Endothelial cell of umbilical vein (primary cell): ENCODE results near the gene MRPS27. TPM values are rescaled to one million over a fixed set of nuclear protein-coding genes. Genes with fewer than 3 reads are reported as not detected.

ENCODE experiments used
- BruUV-seq: library from RNA; stranded (reverse); fragments of 400-500 nt; replicated peaks from 2 replicates; lab custom pipeline; 2021; lab: Mats Ljungman, UMichigan
- CTCF ChIA-PET: fragments of 300-600, 350-600 bp; sonication (Branson Sonifier 250); formaldehyde crosslinking; loops from one replicate; lab custom pipeline; 2021; ENCODE audit warnings: antibody characterized with exemption, inconsistent platforms; lab: Charles Lee
- POLR2A ChIA-PET: fragments of 300-600, 350-600 bp; sonication (Branson Sonifier 250); formaldehyde crosslinking; loops from one replicate; lab custom pipeline; 2021; ENCODE audit warnings: antibody characterized with exemption, inconsistent platforms; lab: Charles Lee
- DNase-seq: peaks from one replicate; pipeline ENCODE4 v3.0.0-alpha.2; 2011; ENCODE audit warnings: low read depth, low spot score
- FAIRE-seq: peaks from 2 replicates; lab custom pipeline; 2011; peaks lifted over from hg19 to GRCh38; lab: Jason Lieb, UNC
- H2AFZ ChIP-seq: 2 replicates; pipeline ENCODE4 v1.6.0; 2012; ENCODE audit warnings: low read depth, low read length, control low read depth, inconsistent platforms
- H3K27ac ChIP-seq: 2 replicates; pipeline ENCODE4 v1.5.1; 2011; ENCODE audit warnings: low read depth, mild to moderate bottlenecking, control low read depth, low read length, moderate library complexity; ENCODE audit not compliant: insufficient read depth
- H3K27me3 ChIP-seq, 2 experiments: 2 replicates each; pipeline versions ENCODE4 v1.6.0 to v1.6.1; 2011; ENCODE audit warnings: low read length in 2 of 2, mixed read lengths in 1 of 2; ENCODE audit not compliant: control insufficient read depth in 2 of 2, insufficient read depth in 2 of 2
- H3K36me3 ChIP-seq, 2 experiments: 2 replicates in 1 of 2; 3 replicates in 1 of 2; pipeline ENCODE4 v1.5.1; 2011; ENCODE audit warnings: low read length in 2 of 2, mild to moderate bottlenecking in 1 of 2, moderate library complexity in 1 of 2; ENCODE audit not compliant: control insufficient read depth in 2 of 2, insufficient read depth in 2 of 2; ENCODE audit errors: extremely low read depth in 1 of 2
- H3K4me1 ChIP-seq: 3 replicates; pipeline ENCODE4 v1.5.1; 2011; ENCODE audit warnings: mild to moderate bottlenecking, low read length; ENCODE audit not compliant: control insufficient read depth, insufficient read depth; ENCODE audit errors: extremely low read depth
- H3K4me2 ChIP-seq: 2 replicates; pipeline ENCODE4 v1.6.1; 2011; ENCODE audit warnings: low read length, control low read depth, mixed read lengths; ENCODE audit not compliant: insufficient read depth
- H3K4me3 ChIP-seq, 3 experiments: fragments of 200-600 bp in 1 of 3; sonication (generic), shearing (Covaris generic) in 1 of 3; replicated peaks in 1 of 3; 2 replicates each; pipeline ENCODE4 v1.5.1; 2011 to 2016; ENCODE audit warnings: control low read depth in 3 of 3, low read length in 3 of 3, mild to moderate bottlenecking in 2 of 3, inconsistent platforms in 1 of 3, low read depth in 1 of 3, moderate library complexity in 1 of 3; ENCODE audit not compliant: insufficient read depth in 1 of 3
- H3K79me2 ChIP-seq: 2 replicates; pipeline ENCODE4 v1.6.0; 2012; ENCODE audit warnings: low read length, inconsistent platforms; ENCODE audit not compliant: control insufficient read depth, insufficient read depth
- H3K9ac ChIP-seq: replicated peaks from 2 replicates; pipeline ENCODE3; 2011; ENCODE audit warnings: low read length, control low read depth; ENCODE audit not compliant: insufficient read depth; ENCODE audit errors: extremely low read depth
- H3K9me1 ChIP-seq: replicated peaks from 3 replicates; pipeline ENCODE4 v1.6.0; 2011; ENCODE audit warnings: mild to moderate bottlenecking, low read length; ENCODE audit not compliant: control insufficient read depth, insufficient read depth; ENCODE audit errors: extremely low read depth
- H3K9me3 ChIP-seq: replicated peaks from 2 replicates; pipeline ENCODE4 v1.5.1; 2012; ENCODE audit warnings: low read length, inconsistent platforms; ENCODE audit not compliant: control insufficient read depth, insufficient read depth
- H4K20me1 ChIP-seq: replicated peaks from 2 replicates; pipeline ENCODE3; 2011; ENCODE audit warnings: mild to moderate bottlenecking, low read length; ENCODE audit not compliant: control insufficient read depth, insufficient read depth; ENCODE audit errors: extremely low read depth
- EZH2 ChIP-seq: IDR thresholded peaks from 2 replicates; pipeline ENCODE4 v1.6.1; 2012; ENCODE audit warnings: borderline replicate concordance, low read depth, mild to moderate bottlenecking, moderate library complexity, low read length, inconsistent platforms; ENCODE audit not compliant: severe bottlenecking
- FOS ChIP-seq: IDR thresholded peaks from 2 replicates; pipeline ENCODE4 v1.6.1; 2011; ENCODE audit warnings: mild to moderate bottlenecking, low read length, moderate library complexity, borderline replicate concordance; ENCODE audit not compliant: insufficient read depth
- GATA2 ChIP-seq: IDR thresholded peaks from 2 replicates; pipeline ENCODE4 v1.7.0; 2011; ENCODE audit warnings: low read depth, mild to moderate bottlenecking, moderate library complexity, mixed read lengths, low read length; ENCODE audit not compliant: insufficient read length, insufficient read depth
- JUN ChIP-seq: IDR thresholded peaks from 2 replicates; pipeline ENCODE4 v1.6.1; 2011; ENCODE audit warnings: borderline replicate concordance, low read depth; ENCODE audit not compliant: insufficient read length, insufficient read depth
- MYC ChIP-seq: IDR thresholded peaks from one replicate; pipeline ENCODE4 v1.6.1; 2011; ENCODE audit warnings: mild to moderate bottlenecking, low read depth, low read length
- POLR2A ChIP-seq: IDR thresholded peaks from 2 replicates; pipeline ENCODE4 v1.6.1; 2012; ENCODE audit warnings: low read depth, mild to moderate bottlenecking, control low read depth, low read length
- POLR2AphosphoS5 ChIP-seq: IDR thresholded peaks from 2 replicates; pipeline ENCODE4 v1.6.1; 2012; ENCODE audit warnings: low read depth, mild to moderate bottlenecking, control low read depth, low read length, moderate library complexity; ENCODE audit not compliant: insufficient read depth
- dilution Hi-C: fragments of 300-500 bp; cut with MboI; formaldehyde crosslinking; loops from one replicate; pipeline ENCODE4 v1.15.0; 2019; ENCODE audit warnings: low sequenced_read_pairs; ENCODE audit not compliant: extremely low pct_ligation_motif_present
- intact Hi-C: fragments of 100-400 bp; cut with micrococcal nuclease; formaldehyde crosslinking; loops from one replicate; pipeline ENCODE4 v1.10.0; 2022
- polyA plus RNA-seq, 4 experiments: library from polyadenylated mRNA; depleted of rRNA in 3 of 4; stranded (reverse) in 3 of 4; unstranded in 1 of 4; fragments of >200 nt; gene quantifications; 2 replicates each; pipeline versions ENCODE4 v1.2.1 to v1.2.3, GENCODE V29; 2011 to 2012; ENCODE audit warnings: missing spikeins in 1 of 4
- total RNA-seq: library from RNA; stranded (reverse); gene quantifications from 2 replicates; pipeline ENCODE4 v1.2.3, GENCODE V29; 2021
- TF ChIP-seq, protein P1 (sequence below): IDR thresholded peaks from 2 replicates; pipeline ENCODE4 v1.6.1; 2011; ENCODE audit not compliant: insufficient read depth, insufficient read length
- TF ChIP-seq, protein P2 (sequence below), 2 donors: IDR thresholded peaks; 1 replicate in 1 of 2; 2 replicates in 1 of 2; pipeline ENCODE4 v1.5.1; 2011; ENCODE audit warnings: low read length in 2 of 2, mild to moderate bottlenecking in 2 of 2, moderate library complexity in 2 of 2, control low read depth in 1 of 2, inconsistent platforms in 1 of 2, low read depth in 1 of 2; ENCODE audit not compliant: insufficient read depth in 1 of 2; ENCODE audit errors: extremely low read depth in 1 of 2

MRPS27 gene
- total and polyA plus RNA-seq, 2 donors (not counting 3 experiments of a cell fraction or from before 2014, with no cell fraction given): 56.0 to 67.1 TPM

DNA sequence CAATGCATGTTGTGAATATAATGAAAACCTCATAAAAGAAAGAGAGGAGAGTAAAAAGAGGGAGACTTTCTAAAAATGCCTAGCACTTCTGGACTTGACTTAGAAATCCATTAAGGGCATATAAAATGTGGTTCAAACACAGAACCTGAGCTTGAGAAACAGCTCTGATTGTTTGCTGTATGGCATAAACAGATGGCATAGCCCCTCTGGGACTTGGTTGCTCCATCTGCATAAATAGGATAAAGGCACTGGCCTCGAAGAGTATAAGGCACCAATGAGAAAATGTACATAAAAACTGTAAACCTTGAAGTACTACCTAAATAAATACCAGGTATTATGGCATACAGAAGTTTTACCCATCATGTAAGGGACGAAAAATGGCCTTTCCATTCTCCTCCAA, 23.8 kb downstream of the MRPS27 start:
- no peaks in the 10 kb centered on the region for H3K27me3 ChIP-seq
- H3K36me3 ChIP-seq: peaks cover 0 to 4% of the 10 kb centered on the region in 2 experiments
- no peak overlapping the region for H2AFZ ChIP-seq
- no peaks in the 10 kb centered on the region for H3K9me1 ChIP-seq
- dilution Hi-C loops (no loop called here), intact Hi-C loops (no loop called here)
- H3K4me1 ChIP-seq: no peaks in the 10 kb centered on the region
- no peak for DNase-seq
- no TSS peak for BruUV-seq
- no peaks in the 10 kb centered on the region for H3K9me3 ChIP-seq
- ChIA-PET POLR2A (no interaction called here), CTCF (no interaction called here)
- no peak overlapping the region for H3K4me2 ChIP-seq
- H4K20me1 ChIP-seq: no peaks in the 10 kb centered on the region
- FAIRE-seq: no peak
- H3K9ac ChIP-seq: no peak overlapping the region
- no peak for TF ChIP-seq EZH2
- no peak for TF ChIP-seq GATA2
- no peak for TF ChIP-seq POLR2A
- no peak for TF ChIP-seq FOS
- TF ChIP-seq, protein P1, sequence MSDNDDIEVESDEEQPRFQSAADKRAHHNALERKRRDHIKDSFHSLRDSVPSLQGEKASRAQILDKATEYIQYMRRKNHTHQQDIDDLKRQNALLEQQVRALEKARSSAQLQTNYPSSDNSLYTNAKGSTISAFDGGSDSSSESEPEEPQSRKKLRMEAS: no peak
- no peak for TF ChIP-seq MYC
- no peak for TF ChIP-seq JUN
- TF ChIP-seq, protein P2, sequence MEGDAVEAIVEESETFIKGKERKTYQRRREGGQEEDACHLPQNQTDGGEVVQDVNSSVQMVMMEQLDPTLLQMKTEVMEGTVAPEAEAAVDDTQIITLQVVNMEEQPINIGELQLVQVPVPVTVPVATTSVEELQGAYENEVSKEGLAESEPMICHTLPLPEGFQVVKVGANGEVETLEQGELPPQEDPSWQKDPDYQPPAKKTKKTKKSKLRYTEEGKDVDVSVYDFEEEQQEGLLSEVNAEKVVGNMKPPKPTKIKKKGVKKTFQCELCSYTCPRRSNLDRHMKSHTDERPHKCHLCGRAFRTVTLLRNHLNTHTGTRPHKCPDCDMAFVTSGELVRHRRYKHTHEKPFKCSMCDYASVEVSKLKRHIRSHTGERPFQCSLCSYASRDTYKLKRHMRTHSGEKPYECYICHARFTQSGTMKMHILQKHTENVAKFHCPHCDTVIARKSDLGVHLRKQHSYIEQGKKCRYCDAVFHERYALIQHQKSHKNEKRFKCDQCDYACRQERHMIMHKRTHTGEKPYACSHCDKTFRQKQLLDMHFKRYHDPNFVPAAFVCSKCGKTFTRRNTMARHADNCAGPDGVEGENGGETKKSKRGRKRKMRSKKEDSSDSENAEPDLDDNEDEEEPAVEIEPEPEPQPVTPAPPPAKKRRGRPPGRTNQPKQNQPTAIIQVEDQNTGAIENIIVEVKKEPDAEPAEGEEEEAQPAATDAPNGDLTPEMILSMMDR (IDR thresholded peaks at IDR 0.05; ENCODE audit: extremely low read depth in 1 of 2, insufficient read depth in 1 of 2, low read depth in 1 of 2, low read length in 2 of 2): no peak
- TF ChIP-seq POLR2AphosphoS5: no peak
- no peak overlapping the region for H3K4me3 ChIP-seq
- H3K79me2 ChIP-seq: peaks cover 23% of the 10 kb centered on the region
- H3K27ac ChIP-seq: no peak overlapping the region
